ENCODE data around the gene MCF2. TPM values are rescaled to one million over a fixed set of nuclear protein-coding genes. Genes with fewer than 3 reads are reported as not detected.

MCF2 gene
- total RNA-seq (2021) (not detected in 2 replicates), Bru-seq, nascent RNA (percentile 13 among the genes with signal in this experiment), BruChase-seq, experiment 1, labeled RNA remaining after a 2-hour chase (percentile 27 among the genes with signal in this experiment), BruChase-seq, experiment 2, labeled RNA remaining after a 6-hour chase (percentile 22 among the genes with signal in this experiment)
- long read RNA-seq = 0 reads

GRCh38 chrX:139708067-139708466 lies at the start of gene MCF2:
MCF2 (minus strand) TSS chrX:139708167; CDS start chrX:139651744, 56,423 bp downstream.
- no peaks in the 10 kb centered on the region for H3K27me3 ChIP-seq (ENCODE audit: insufficient read depth, low read depth)
- H3K36me3 ChIP-seq (ENCODE audit: low read depth) = no peaks in the 10 kb centered on the region
- H3K4me2 ChIP-seq = no peak within 1 kb of the TSS
- intact Hi-C loops (cut with micrococcal nuclease; ENCODE audit: unreplicated experiment) = no loop called here
- no peak for TF ChIP-seq EZH2 (IDR thresholded peaks at IDR 0.05; ENCODE audit: low read depth)
- no peak for TF ChIP-seq CTCF (conservative IDR thresholded peaks at IDR 0.05)
- no peaks in the 10 kb centered on the region for H3F3A ChIP-seq (ENCODE audit: insufficient read depth, low read depth)
- H3K4me3 ChIP-seq = no peak within 1 kb of the TSS
- POLR2A ChIA-PET (ENCODE audit: unreplicated experiment) = no interaction called here
- H3K4me1 ChIP-seq (replicated peaks; ENCODE audit: insufficient read depth) = no peaks in the 10 kb centered on the region
- CTCF ChIA-PET = no interaction called here
- DNase-seq = no peak
- no peak within 1 kb of the TSS for H3K27ac ChIP-seq
- H2AFZ ChIP-seq = no peak within 1 kb of the TSS
- no peaks in the 10 kb centered on the region for H3K9me3 ChIP-seq (ENCODE audit: insufficient read depth, low read depth)
- no TSS peak for BruUV-seq (replicated peaks)
- no peaks in the 10 kb centered on the region for H3K9me2 ChIP-seq (ENCODE audit: insufficient read depth)
- H3K79me2 ChIP-seq (ENCODE audit: low read depth) = no peaks in the 10 kb centered on the region
- no peaks in the 10 kb centered on the region for H4K20me1 ChIP-seq (ENCODE audit: insufficient read depth)

- Histone ChIP-seq H3K9me2 (ENCODE audit: insufficient read depth) (no peaks in the 10 kb centered on the region), H3K9me3 (ENCODE audit: insufficient read depth, low read depth) (no peaks in the 10 kb centered on the region), H3K27ac (no peak overlapping the region), H3F3A (ENCODE audit: insufficient read depth, low read depth) (no peaks in the 10 kb centered on the region), H3K79me2 (ENCODE audit: low read depth) (no peaks in the 10 kb centered on the region), H3K27me3 (ENCODE audit: insufficient read depth, low read depth) (no peaks in the 10 kb centered on the region), H3K36me3 (ENCODE audit: low read depth) (no peaks in the 10 kb centered on the region), H3K4me2 (no peak overlapping the region), H3K4me3 (no peak overlapping the region), H2AFZ (no peak overlapping the region), H4K20me1 (ENCODE audit: insufficient read depth) (no peaks in the 10 kb centered on the region), H3K4me1 (replicated peaks; ENCODE audit: insufficient read depth) (no peaks in the 10 kb centered on the region)
- DNase-seq = no peak
- ChIA-PET POLR2A (ENCODE audit: unreplicated experiment) (no interaction called here), CTCF (no interaction called here)
- intact Hi-C loops (cut with micrococcal nuclease; ENCODE audit: unreplicated experiment) = no loop called here
- BruUV-seq (replicated peaks) = no TSS peak
- TF ChIP-seq EZH2 (IDR thresholded peaks at IDR 0.05; ENCODE audit: low read depth) (no peak), CTCF (conservative IDR thresholded peaks at IDR 0.05) (no peak)
These were observed 43.1 kb upstream of the MCF2 start for GRCh38 chrX:139751053-139751452.

- CTCF ChIA-PET = no interaction called here
These were observed 42.4 kb upstream of the MCF2 start for GRCh38 chrX:139750390-139750789.

More at GRCh38 chrX:139750390-139750789, 42.4 kb upstream of the MCF2 start:
- no peak overlapping the region for H3K4me2 ChIP-seq
- no peaks in the 10 kb centered on the region for H3F3A ChIP-seq (ENCODE audit: insufficient read depth, low read depth)
- TF ChIP-seq EZH2 (IDR thresholded peaks at IDR 0.05; ENCODE audit: low read depth) (no peak), CTCF (conservative IDR thresholded peaks at IDR 0.05) (no peak)
- no peak overlapping the region for H2AFZ ChIP-seq
- no peaks in the 10 kb centered on the region for H4K20me1 ChIP-seq (ENCODE audit: insufficient read depth)
- no peaks in the 10 kb centered on the region for H3K79me2 ChIP-seq (ENCODE audit: low read depth)
- intact Hi-C loops (cut with micrococcal nuclease; ENCODE audit: unreplicated experiment) = no loop called here
- H3K9me3 ChIP-seq (ENCODE audit: insufficient read depth, low read depth) = no peaks in the 10 kb centered on the region
- no peaks in the 10 kb centered on the region for H3K9me2 ChIP-seq (ENCODE audit: insufficient read depth)
- POLR2A ChIA-PET (ENCODE audit: unreplicated experiment) = no interaction called here
- H3K4me3 ChIP-seq = no peak overlapping the region
- H3K36me3 ChIP-seq (ENCODE audit: low read depth) = no peaks in the 10 kb centered on the region
- H3K27me3 ChIP-seq (ENCODE audit: insufficient read depth, low read depth) = no peaks in the 10 kb centered on the region
- no peak overlapping the region for H3K27ac ChIP-seq
- no TSS peak for BruUV-seq (replicated peaks)
- no peaks in the 10 kb centered on the region for H3K4me1 ChIP-seq (replicated peaks; ENCODE audit: insufficient read depth)
- no peak for DNase-seq
